ENCODE measurements around the gene ITGA6.

ITGA6 gene

GRCh38 chr2:172437419-172438341 is 10.3 kb downstream of the ITGA6 start:
- TF ChIP-seq CTCF (IDR thresholded peaks at IDR 0.05) = no peak

- no peak for TF ChIP-seq CTCF (IDR thresholded peaks at IDR 0.05)
These were observed 11.5 kb downstream of the ITGA6 start for GRCh38 chr2:172438741-172439508.

- no peak for TF ChIP-seq CTCF (IDR thresholded peaks at IDR 0.05)
These were observed 12.1 kb downstream of the ITGA6 start for GRCh38 chr2:172439509-172439860.

GRCh38 chr2:172439911-172440310 is 12.5 kb downstream of the ITGA6 start:
- no peak for TF ChIP-seq CTCF (IDR thresholded peaks at IDR 0.05)

- TF ChIP-seq CTCF (IDR thresholded peaks at IDR 0.05) = no peak
These were observed 13.4 kb downstream of the ITGA6 start for GRCh38 chr2:172440795-172441194.

- TF ChIP-seq CTCF (IDR thresholded peaks at IDR 0.05) = no peak
These were observed 14.9 kb downstream of the ITGA6 start for GRCh38 chr2:172442072-172442895.

- TF ChIP-seq CTCF (IDR thresholded peaks at IDR 0.05) = no peak
These were observed 18.5 kb downstream of the ITGA6 start for GRCh38 chr2:172445851-172446250.

All from LNCAP (cell line).